GM12865 (cell line): ENCODE data around the gene CHST15.
A peak's percentile ranks its signal among the peaks of the same experiment; 100 is the strongest.

Experiments
- DNase-seq: peaks from one replicate; pipeline ENCODE4 v3.0.0; 2010; ENCODE audit warnings: low read depth
- H3K4me3 ChIP-seq: 2 replicates; pipeline ENCODE4 v1.5.1; 2011; ENCODE audit warnings: mild to moderate bottlenecking, low read depth, low read length, control low read depth
- CTCF ChIP-seq: IDR thresholded peaks from 2 replicates; pipeline ENCODE4 v1.5.1; 2011; ENCODE audit warnings: low read length, control low read depth, low read depth, inconsistent platforms; ENCODE audit not compliant: insufficient read depth; ENCODE audit errors: missing control alignments

CHST15 gene

DNA sequence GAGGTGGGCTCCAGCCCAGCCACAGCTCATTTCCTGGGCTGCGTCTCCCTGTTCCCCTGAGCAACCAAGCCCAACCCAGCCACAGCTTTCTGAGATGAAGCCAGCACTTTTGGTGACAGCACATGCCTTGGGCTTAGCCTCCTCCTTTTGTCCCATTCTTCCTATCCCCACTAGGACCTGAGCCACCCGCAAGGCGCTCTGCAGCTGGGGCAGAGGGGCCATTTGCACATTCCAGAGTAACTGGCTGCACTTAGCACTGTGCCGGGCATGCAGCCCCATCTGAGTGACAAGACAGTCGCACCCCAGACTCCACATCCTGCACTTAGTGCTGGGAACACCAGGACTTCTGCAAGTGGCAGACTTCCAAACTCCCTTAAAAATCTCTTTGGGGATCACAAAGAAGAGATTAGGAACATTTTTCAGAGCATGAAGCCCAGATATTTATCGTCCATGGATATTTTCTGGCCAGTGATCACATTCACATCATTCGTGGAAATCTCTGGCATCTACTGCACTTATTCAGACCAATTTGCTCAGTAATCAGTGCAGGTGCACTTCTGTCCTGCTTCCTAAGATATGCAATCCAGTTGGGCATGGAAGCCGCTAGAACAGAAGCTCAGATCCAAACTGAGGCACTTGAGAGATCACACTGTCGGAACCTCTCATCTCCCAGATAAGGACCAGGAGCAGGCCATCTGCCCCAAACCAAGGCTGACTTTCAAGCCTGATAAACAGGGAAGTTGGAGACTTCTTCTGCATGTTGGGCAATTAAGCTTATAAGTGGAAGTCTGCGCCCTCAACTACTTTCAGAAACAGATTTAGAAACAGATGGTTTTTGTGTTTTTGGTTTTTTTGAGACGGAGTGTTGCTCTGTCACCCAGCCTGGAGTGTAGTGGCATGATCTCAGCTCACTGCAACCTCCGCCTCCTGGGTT lies 26.4 kb downstream of the CHST15 start:
- no peak for DNase-seq
- H3K4me3 ChIP-seq, result no peak overlapping the region
- TF ChIP-seq CTCF, result no peak

- H3K4me3 ChIP-seq, result no peak overlapping the region
- no peak for DNase-seq
- TF ChIP-seq CTCF, result no peak
Measured at GRCh38 chr10:124066126-124066700, 27.2 kb downstream of the CHST15 start.

DNA sequence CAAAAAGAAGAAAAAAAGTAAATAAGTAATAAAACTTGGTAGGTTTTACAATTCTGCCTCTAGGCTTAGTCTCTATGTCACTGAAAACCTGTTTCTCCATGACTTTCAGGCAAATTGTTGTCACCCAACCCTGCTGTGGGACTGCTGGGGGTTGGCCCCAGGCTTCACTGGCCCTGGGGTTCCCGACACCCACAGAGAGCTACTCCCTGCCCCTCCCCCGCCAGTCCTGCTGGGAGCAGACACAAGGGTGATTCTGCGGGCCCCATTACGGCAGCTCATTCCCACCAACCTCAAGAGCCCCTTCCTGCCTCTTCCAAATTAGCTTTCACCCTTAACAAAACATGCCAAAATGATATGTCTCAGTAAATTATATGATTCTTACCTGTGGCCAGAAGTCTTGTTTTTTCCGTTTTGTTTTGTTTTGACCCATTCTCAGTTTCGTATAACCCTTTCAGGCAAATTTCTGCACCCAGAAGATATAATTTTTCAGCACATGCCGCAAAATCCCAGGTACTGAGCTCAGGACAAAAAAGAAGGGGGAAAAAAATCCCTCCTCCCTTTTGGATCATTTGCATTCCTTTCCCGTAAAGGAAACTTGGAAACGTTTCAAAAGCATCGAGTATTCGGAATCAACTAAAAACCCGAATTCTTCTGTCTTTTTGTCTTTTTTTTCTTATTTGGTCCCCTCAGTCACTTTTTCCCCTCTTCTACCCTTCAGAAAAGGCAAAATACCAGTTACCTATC lies 27.8 kb downstream of the CHST15 start:
- no peak overlapping the region for H3K4me3 ChIP-seq
- no peak for DNase-seq
- no peak for TF ChIP-seq CTCF

GRCh38 chr10:124064676-124065075 lies 28.7 kb downstream of the CHST15 start:
- DNase-seq, result peak; percentile 31
- TF ChIP-seq CTCF, result no peak
- H3K4me3 ChIP-seq, result no peak overlapping the region

DNA sequence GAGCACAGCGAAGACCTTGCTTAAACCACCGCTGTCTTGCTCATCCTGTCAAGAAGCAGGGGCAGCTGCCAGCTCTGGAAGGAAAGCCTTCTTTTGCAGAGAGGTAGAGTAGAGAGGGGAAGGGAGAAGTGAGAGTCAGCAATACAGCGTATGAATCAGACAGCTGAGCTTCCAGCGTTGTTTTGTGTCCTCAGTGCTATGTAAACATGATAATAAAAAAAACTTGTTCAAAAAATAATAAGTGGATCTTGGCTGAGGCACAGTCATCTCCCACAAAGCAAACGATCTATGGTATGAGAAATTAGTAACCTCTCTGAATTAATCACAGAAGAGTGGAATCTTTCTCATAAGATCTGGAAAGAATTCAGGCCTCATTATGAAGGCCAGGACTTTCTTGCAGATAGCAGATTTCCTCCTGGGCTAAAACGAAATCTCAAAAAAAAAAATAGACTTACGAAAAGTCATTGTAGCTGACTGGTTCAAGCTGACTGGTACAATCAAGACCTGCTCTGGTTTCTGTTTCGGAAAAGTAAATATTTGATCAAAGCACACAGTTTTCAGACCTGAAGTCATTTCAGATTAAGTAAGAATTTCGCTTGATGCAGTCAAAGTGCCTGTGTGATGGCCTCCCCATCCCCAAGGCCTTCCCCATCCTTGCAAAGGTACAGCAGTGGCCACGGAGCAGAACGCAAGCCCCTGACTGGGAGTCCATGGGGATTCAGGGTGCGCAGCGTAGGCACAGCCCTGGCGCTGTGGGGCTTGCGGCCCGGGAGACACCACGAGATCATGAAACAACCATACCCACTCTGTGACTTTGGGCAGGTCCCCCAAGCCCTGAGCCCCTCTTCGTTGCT lies 29.4 kb downstream of the CHST15 start:
- no peak for TF ChIP-seq CTCF
- no peak overlapping the region for H3K4me3 ChIP-seq
- DNase-seq, result peak; percentile 61

GRCh38 chr10:124062390-124062789 lies 31.0 kb downstream of the CHST15 start:
- H3K4me3 ChIP-seq, result no peak overlapping the region
- no peak for DNase-seq
- TF ChIP-seq CTCF, result no peak
